A549 treated with CORT108297 at 1 μM for 4 hours (cell line): ENCODE measurements around the gene RNF167. TPM values are rescaled to one million over a fixed set of nuclear protein-coding genes. Genes with fewer than 3 reads are reported as not detected.

Experiments
- total RNA-seq: library from RNA; stranded (reverse); fragments of 200-300 nt; extraction: Qiagen RNA extraction; gene quantifications from 5 replicates; pipeline ENCODE4 v1.2.3, GENCODE V29; 2022

RNF167 gene
- total RNA-seq = 95.0 to 148 TPM (median 130 TPM) in 5 replicates

GRCh38 chr17:4939796-4940554 lies at the start of gene RNF167, which contains the start of gene SLC25A11:
TSS of gene RNF167 (plus strand) at chr17:4940268. CDS start at chr17:4940910, 642 bp downstream.
TSS of gene SLC25A11 (minus strand) at chr17:4940046. CDS start at chr17:4939910, 136 bp downstream.

GRCh38 chr17:4899341-4900230 lies 40.5 kb upstream of the RNF167 start, which contains the start of gene C17orf107:
TSS of gene C17orf107 (plus strand) at chr17:4899536. CDS start at chr17:4899763, 227 bp downstream.

GRCh38 chr17:4903051-4903818 lies 36.8 kb upstream of the RNF167 start, which contains the start of gene CHRNE:
TSS of gene CHRNE (minus strand) at chr17:4903098. CDS start at chr17:4903063, 35 bp downstream.

GRCh38 chr17:4931963-4932362 lies 8.1 kb upstream of the RNF167 start, which contains the start of gene GP1BA:
TSS of gene GP1BA (plus strand) at chr17:4932277. CDS start at chr17:4932605, 328 bp downstream.

GRCh38 chr17:4948166-4948930 lies 8.3 kb downstream of the RNF167 start, which contains the start of gene PFN1:
TSS of gene PFN1 (minus strand) at chr17:4948530. CDS start at chr17:4948394, 136 bp downstream.

GRCh38 chr17:4950746-4951204 lies 10.7 kb downstream of the RNF167 start, which contains the start of gene ENO3:
TSS of gene ENO3 (plus strand) at chr17:4951119. CDS start at chr17:4951830, 711 bp downstream.

GRCh38 chr17:4967539-4968485 lies 27.7 kb downstream of the RNF167 start, which contains the start of gene SPAG7:
TSS of gene SPAG7 (minus strand) at chr17:4967817. CDS start at chr17:4967804, 13 bp downstream.

GRCh38 chr17:4986951-4987766 lies 47.1 kb downstream of the RNF167 start, which contains the start of gene CAMTA2:
TSS of gene CAMTA2 (minus strand) at chr17:4987675. CDS start at chr17:4986222, 1,453 bp downstream.

Other genes starting within 250 kb of the RNF167 start
- gene PELP1, start 236.1 kb upstream of the RNF167 start, total RNA-seq = 62.4 to 80.2 TPM (median 79.2 TPM) in 5 replicates
- 49.6 to 68.0 TPM (median 61.1 TPM) in 5 replicates for gene ARRB2, start 229.6 kb upstream of the RNF167 start, total RNA-seq
- gene MED11, start 208.8 kb upstream of the RNF167 start, total RNA-seq = 41.0 to 45.6 TPM (median 43.0 TPM) in 5 replicates
- gene ZMYND15, start 200.4 kb upstream of the RNF167 start, total RNA-seq = 0.24 to 0.91 TPM (median 0.52 TPM) in 5 replicates
- 15.4 to 19.5 TPM (median 18.5 TPM) in 5 replicates for gene CXCL16, start 200.3 kb upstream of the RNF167 start, total RNA-seq
- 0.51 to 1.2 TPM (median 0.90 TPM) in 5 replicates for gene TM4SF5, start 168.4 kb upstream of the RNF167 start, total RNA-seq
- 0.43 to 1.5 TPM (median 0.96 TPM) in 5 replicates for gene VMO1, start 153.9 kb upstream of the RNF167 start, total RNA-seq
- 0.07 TPM in 1 of 5 replicates, not detected in the others for gene GLTPD2, start 151.3 kb upstream of the RNF167 start, total RNA-seq
- gene PSMB6, start 144.1 kb upstream of the RNF167 start, total RNA-seq = 464 to 503 TPM (median 498 TPM) in 5 replicates
- gene PLD2, start 133.1 kb upstream of the RNF167 start, total RNA-seq = 19.1 to 29.3 TPM (median 26.6 TPM) in 5 replicates
- 48.2 to 67.7 TPM (median 63.4 TPM) in 5 replicates for gene MINK1, start 106.9 kb upstream of the RNF167 start, total RNA-seq
- 0.22 to 0.52 TPM (median 0.25 TPM) in 5 replicates for gene C17orf107, start 40.7 kb upstream of the RNF167 start, total RNA-seq
- 0.06 to 0.13 TPM (median 0.08 TPM) in 5 replicates for gene CHRNE, start 37.2 kb upstream of the RNF167 start, total RNA-seq
- not detected in 5 replicates for gene GP1BA, start 8.0 kb upstream of the RNF167 start, total RNA-seq
- gene SLC25A11, start 222 bp upstream of the RNF167 start, total RNA-seq = 54.2 to 84.3 TPM (median 79.0 TPM) in 5 replicates
- 2,450 to 3,030 TPM (median 2,898 TPM) in 5 replicates for gene PFN1, start 8.3 kb downstream of the RNF167 start, total RNA-seq
- gene ENO3, start 10.9 kb downstream of the RNF167 start, total RNA-seq = 48.1 to 62.8 TPM (median 53.1 TPM) in 5 replicates
- 69.8 to 97.7 TPM (median 74.9 TPM) in 5 replicates for gene SPAG7, start 27.5 kb downstream of the RNF167 start, total RNA-seq
- gene CAMTA2, start 47.4 kb downstream of the RNF167 start, total RNA-seq = 29.0 to 37.2 TPM (median 36.7 TPM) in 5 replicates
- gene INCA1, start 57.3 kb downstream of the RNF167 start, total RNA-seq = 1.3 to 1.7 TPM (median 1.4 TPM) in 5 replicates
- 98.6 to 114 TPM (median 107 TPM) in 5 replicates for gene KIF1C, start 57.7 kb downstream of the RNF167 start, total RNA-seq
- 0.44 to 1.2 TPM (median 0.95 TPM) in 5 replicates for gene SLC52A1, start 95.2 kb downstream of the RNF167 start, total RNA-seq
- gene ZFP3, start 138.2 kb downstream of the RNF167 start, total RNA-seq = 0.80 to 1.1 TPM (median 0.93 TPM) in 5 replicates
- gene ZNF232, start 171.6 kb downstream of the RNF167 start, total RNA-seq = 3.6 to 4.3 TPM (median 4.1 TPM) in 5 replicates
- gene USP6, start 175.8 kb downstream of the RNF167 start, total RNA-seq = 0.01 to 0.05 TPM (median 0.02 TPM) in 5 replicates